Skeletal muscle tissue (tissue), 4 donors: ENCODE measurements around the gene ARMC9. TPM values are rescaled to one million over a fixed set of nuclear protein-coding genes. Genes with fewer than 3 reads are reported as not detected.
"Not testable (repeated sequence)": the region's sequence is repeated elsewhere in the genome, so short reads cannot be mapped to it uniquely, and the experiment has no call there.

Experiments used
- H3K27ac ChIP-seq: one replicate; pipeline ENCODE4 v1.7.0; 2013; ENCODE audit warnings: mild to moderate bottlenecking, low read depth, low read length, inconsistent platforms
- H3K27me3 ChIP-seq, 3 donors: one replicate each; pipeline ENCODE4 v1.7.0; 2013; ENCODE audit warnings: low read length in 3 of 3; ENCODE audit not compliant: control insufficient read depth in 3 of 3, insufficient read depth in 3 of 3
- H3K36me3 ChIP-seq, 3 donors: one replicate each; pipeline ENCODE4 v1.7.0; 2013; ENCODE audit warnings: low read length in 3 of 3; ENCODE audit not compliant: control insufficient read depth in 3 of 3, insufficient read depth in 3 of 3
- H3K4me1 ChIP-seq, 3 donors: one replicate each; pipeline ENCODE4 v1.7.0; 2013; ENCODE audit warnings: low read length in 3 of 3, mild to moderate bottlenecking in 3 of 3; ENCODE audit not compliant: control insufficient read depth in 3 of 3, insufficient read depth in 3 of 3
- H3K4me3 ChIP-seq, 3 donors: one replicate each; pipeline ENCODE4 v1.7.0; 2013; ENCODE audit warnings: low read length in 3 of 3
- H3K9ac ChIP-seq, 3 donors: one replicate each; pipeline ENCODE4 v1.7.0; 2013; ENCODE audit warnings: low read length in 3 of 3, mild to moderate bottlenecking in 3 of 3, moderate library complexity in 2 of 3, low read depth in 1 of 3
- H3K9me3 ChIP-seq, 3 donors: one replicate each; pipeline ENCODE4 v1.7.0; 2013; ENCODE audit warnings: low read length in 3 of 3; ENCODE audit not compliant: control insufficient read depth in 3 of 3
- total RNA-seq: library from RNA; depleted of rRNA; stranded (reverse); fragments of >200 nt; gene quantifications from one replicate; pipeline ENCODE4 v1.2.3, GENCODE V29; 2014
- donor health status: Osteomylitis.

ARMC9 gene
- total RNA-seq, 1 donor from 2014 or later: 6.8 TPM

DNA sequence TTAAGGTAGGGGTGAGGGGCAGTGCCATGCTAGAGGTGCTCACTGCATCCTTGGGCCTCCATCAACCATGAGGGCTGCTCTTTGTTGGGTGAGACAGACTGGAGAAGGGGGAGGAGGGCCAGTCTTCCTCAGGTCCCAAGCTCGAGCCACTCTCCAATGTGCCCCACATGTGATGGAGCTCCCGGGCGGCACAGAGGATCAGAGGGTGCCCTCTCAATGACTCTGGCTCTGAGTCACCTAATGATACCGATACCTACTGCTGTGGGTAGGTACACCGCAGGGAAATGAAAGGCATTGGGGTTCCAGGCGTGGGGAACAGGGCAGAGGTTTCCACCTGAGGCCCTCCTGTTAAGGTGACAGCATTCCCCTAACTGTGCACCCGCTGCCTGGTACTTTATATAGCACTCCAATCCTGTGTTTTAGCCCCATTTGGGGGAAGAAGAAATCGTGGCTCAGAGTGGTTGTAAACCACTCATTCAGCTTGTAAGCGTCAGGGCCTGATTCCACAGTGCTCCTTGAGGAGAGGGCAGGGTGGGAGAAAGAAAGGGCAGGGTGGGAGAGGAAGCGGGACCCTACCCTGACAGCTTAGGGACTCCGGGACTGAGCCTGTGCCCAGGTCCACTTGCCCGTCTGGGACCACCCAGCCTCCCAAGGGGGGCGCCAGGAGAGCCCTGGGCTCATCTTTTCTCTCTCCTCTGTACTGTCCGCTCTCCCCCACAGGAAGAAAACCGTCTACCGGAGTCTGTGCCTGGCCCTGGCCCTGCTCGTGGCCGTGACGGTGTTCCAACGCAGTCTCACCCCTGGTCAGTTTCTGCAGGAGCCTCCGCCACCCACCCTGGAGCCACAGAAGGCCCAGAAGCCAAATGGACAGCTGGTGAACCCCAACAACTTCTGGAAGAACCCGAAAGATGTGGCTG lies 198.8 kb downstream of the ARMC9 start:
- no peak overlapping the region for H3K4me3 ChIP-seq
- peaks cover 7 to 27% (median 27%) of the 10 kb centered on the region in 3 donors for H3K4me1 ChIP-seq
- no peaks in the 10 kb centered on the region for H3K36me3 ChIP-seq
- no peak overlapping the region for H3K27ac ChIP-seq
- H3K9me3 ChIP-seq: no peaks in the 10 kb centered on the region
- H3K9ac ChIP-seq: no peak overlapping the region
- peaks cover 16 to 22% (median 20%) of the 10 kb centered on the region in 3 donors for H3K27me3 ChIP-seq

DNA sequence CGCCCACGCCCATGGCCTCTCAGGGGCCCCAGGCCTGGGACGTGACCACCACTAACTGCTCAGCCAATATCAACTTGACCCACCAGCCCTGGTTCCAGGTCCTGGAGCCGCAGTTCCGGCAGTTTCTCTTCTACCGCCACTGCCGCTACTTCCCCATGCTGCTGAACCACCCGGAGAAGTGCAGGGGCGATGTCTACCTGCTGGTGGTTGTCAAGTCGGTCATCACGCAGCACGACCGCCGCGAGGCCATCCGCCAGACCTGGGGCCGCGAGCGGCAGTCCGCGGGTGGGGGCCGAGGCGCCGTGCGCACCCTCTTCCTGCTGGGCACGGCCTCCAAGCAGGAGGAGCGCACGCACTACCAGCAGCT lies 199.5 kb downstream of the ARMC9 start:
- no peak overlapping the region for H3K27ac ChIP-seq
- H3K27me3 ChIP-seq: peaks cover 16 to 22% (median 17%) of the 10 kb centered on the region in 3 donors
- peaks cover 7 to 20% (median 20%) of the 10 kb centered on the region in 3 donors for H3K4me1 ChIP-seq
- no peak overlapping the region for H3K4me3 ChIP-seq
- H3K9ac ChIP-seq: no peak overlapping the region
- H3K9me3 ChIP-seq: no peaks in the 10 kb centered on the region
- H3K36me3 ChIP-seq: no peaks in the 10 kb centered on the region

DNA sequence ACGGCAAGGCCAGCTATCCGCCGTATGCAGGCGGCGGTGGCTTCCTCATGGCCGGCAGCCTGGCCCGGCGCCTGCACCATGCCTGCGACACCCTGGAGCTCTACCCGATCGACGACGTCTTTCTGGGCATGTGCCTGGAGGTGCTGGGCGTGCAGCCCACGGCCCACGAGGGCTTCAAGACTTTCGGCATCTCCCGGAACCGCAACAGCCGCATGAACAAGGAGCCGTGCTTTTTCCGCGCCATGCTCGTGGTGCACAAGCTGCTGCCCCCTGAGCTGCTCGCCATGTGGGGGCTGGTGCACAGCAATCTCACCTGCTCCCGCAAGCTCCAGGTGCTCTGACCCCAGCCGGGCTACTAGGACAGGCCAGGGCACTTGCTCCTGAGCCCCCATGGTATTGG lies 200.2 kb downstream of the ARMC9 start:
- Histone ChIP-seq H3K36me3 (no peaks in the 10 kb centered on the region), H3K4me3 (no peak overlapping the region), H3K27ac (no peak overlapping the region), H3K9me3 (no peaks in the 10 kb centered on the region), H3K9ac (no peak overlapping the region), H3K4me1 (peaks cover 7 to 14% (median 14%) of the 10 kb centered on the region in 3 donors), H3K27me3 (peaks cover 15 to 22% (median 17%) of the 10 kb centered on the region in 3 donors)

DNA sequence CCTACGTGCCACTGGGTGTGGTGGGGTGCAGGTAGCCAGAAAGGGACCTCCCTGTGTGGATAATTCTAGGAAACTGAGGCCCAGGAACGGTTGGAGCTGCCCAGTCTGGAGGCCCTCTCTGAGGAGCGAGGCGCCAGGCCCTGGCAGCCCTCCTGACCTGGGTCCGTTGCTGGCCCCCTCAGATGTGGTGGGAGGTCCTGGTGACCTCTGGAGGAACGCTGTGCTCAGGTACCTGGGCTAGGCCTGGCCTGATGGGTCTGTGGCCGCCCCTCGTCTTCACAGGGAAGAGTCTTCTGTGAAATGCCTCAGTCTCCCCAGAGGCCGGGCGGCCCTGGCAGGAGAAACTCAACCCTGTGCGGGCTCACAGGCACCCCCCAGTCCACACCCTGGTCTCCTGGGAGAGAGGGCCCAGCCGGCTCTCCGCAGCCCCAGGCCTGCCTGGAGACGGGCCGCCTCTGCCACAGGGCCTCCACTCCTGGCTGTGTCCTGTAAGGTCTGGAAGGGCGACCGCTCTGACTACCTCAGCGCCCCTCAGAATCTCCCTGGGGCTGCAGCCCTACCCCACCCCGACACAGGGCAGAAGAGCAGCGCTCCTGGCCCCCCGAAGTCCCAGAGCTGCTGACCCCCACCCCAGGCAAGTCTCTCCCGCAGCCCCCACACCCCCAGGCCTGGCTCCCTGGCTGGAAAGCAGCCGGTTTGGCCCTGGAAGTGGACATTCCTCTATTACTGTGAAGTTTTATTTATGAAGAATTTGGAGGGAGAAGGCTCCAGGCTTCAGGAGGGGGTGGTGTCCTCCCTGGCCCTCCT lies 200.8 kb downstream of the ARMC9 start:
- Histone ChIP-seq H3K27ac (no peak overlapping the region), H3K4me1 (peaks cover 7 to 9% (median 8%) of the 10 kb centered on the region in 3 donors), H3K27me3 (peaks cover 10 to 15% (median 12%) of the 10 kb centered on the region in 3 donors), H3K4me3 (no peak overlapping the region), H3K36me3 (no peaks in the 10 kb centered on the region), H3K9ac (no peak overlapping the region), H3K9me3 (no peaks in the 10 kb centered on the region)

DNA sequence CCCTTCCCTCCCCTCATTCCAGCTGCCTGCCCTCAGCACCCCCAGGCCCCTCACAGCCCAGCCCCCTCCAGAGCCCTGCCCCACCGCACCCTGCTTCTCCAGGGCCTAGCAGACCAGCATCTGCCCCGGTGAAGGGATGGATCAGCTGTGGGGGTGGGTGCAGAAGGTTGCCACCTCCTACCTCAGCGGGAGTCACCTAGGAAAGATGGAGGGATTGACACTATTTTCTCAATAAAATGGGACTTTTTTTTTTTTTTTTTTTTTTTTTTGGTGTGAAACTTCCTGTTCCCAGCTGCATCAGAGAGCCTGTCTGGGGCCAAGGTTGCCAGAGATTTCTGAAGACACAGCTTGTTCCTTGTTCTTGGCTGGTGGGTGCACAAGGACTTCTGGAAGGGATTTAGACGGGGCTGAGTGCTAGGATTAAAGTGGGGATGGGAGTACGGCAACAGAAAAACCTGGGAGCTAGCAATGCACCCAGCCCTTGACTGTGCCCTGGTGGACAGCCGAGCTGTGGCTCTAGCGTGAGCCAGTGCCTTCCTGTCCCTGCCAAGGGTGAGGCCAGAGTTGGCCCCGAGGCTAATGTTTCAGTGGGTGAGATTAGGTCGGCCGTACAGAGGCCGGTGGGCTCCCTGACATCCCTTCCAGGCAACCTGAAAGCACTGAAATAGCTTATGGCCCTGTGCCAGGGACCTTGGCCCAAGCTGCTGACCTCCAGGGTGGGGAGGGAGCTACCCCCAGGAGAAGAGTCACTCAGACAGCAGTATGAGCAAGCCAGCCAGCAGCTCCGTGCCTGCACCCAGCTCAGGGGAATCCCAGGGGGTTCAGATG lies 201.6 kb downstream of the ARMC9 start:
- Histone ChIP-seq H3K27ac (no peak overlapping the region), H3K4me1 (peaks cover 7 to 9% (median 8%) of the 10 kb centered on the region in 3 donors), H3K9me3 (no peaks in the 10 kb centered on the region), H3K4me3 (peak overlapping the region in 2 of 3 donors; percentile 16 to 58), H3K9ac (peak overlapping the region in 2 of 3 donors; percentile 30 to 54), H3K27me3 (peaks cover 2 to 7% (median 4%) of the 10 kb centered on the region in 3 donors), H3K36me3 (no peaks in the 10 kb centered on the region)

DNA sequence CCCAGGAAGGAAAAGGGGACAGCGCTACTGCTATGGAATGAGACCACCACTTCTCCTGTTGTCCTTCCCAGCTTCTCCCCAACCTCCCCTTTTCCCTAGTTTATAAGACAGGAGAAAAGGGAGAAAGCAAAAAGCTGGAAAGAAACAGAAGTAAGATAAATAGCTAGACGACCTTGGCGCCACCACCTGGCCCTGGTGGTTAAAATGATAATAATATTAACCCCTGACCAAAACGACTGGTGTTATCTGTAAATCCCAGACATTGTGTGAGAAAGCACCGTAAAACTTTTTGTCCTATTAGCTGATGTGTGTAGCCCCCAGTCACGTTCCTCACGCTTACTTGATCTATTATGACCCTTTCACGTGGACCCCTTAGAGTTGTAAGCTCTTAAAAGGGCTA lies 202.2 kb downstream of the ARMC9 start:
- H3K36me3 ChIP-seq, H3K27me3 ChIP-seq, H3K27ac ChIP-seq, H3K4me1 ChIP-seq, H3K9me3 ChIP-seq: not testable (repeated sequence)
- Histone ChIP-seq H3K9ac (peak overlapping the region in 1 of 3 donors; percentile 54), H3K4me3 (peak overlapping the region in 1 of 3 donors; percentile 58)

DNA sequence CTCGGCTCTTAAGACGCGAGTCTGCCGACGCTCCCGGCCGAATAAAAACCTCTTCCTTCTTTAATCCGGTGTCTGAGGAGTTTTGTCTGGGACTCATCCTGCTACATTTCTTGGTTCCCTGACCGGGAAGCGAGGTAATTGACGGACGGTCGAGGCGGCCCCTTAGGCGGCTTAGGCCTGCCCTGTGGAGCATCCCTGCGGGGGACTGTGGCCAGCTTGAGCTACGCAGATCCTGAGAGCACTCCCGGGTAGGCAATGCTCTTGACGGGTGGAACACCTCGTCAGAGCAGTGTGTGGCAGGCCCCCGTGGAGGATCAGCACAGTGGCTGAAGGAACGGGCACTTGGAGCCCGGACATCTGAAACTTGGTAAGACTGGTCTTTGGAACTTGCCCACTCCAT lies 202.7 kb downstream of the ARMC9 start:
- not testable (repeated sequence) for H3K4me3 ChIP-seq, H3K36me3 ChIP-seq, H3K9ac ChIP-seq, H3K9me3 ChIP-seq, H3K27ac ChIP-seq, H3K27me3 ChIP-seq
- peaks cover 7 to 11% (median 8%) of the 10 kb centered on the region in 3 donors for H3K4me1 ChIP-seq

DNA sequence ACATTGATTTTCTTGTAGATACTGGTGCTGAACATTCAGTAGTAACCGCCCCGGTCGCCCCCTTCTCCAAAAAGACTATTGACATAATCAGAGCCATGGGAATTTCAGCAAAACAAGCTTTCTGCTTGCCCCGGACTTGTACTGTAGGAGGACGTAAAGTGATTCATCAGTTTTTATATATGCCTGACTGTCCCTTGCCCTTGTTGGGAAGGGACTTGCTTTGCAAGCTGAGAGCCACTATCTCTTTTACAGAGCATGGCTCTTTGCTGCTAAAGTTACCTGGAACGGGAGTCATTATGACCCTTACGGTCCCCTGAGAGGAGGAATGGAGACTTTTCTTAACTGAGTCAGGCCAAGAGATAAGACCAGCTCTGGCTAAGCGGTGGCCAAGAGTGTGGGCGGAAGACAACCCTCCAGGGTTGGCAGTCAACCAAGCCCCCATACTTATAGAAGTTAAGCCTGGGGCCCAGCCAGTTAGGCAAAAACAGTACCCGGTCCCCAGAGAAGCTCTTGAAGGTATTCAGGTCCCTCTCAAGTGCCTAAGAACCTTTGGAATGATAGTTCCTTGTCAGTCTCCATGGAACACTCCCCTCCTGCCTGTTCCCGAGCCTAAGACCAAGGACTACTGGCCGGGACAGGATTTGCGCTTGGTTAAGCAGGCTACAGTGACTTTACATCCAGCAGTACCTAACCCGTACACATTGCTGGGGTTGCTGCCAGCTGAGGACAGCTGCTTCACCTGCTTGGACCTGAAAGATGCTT lies 205.2 kb downstream of the ARMC9 start:
- not testable (repeated sequence) for H3K27me3 ChIP-seq, H3K9ac ChIP-seq, H3K36me3 ChIP-seq, H3K4me3 ChIP-seq, H3K27ac ChIP-seq, H3K9me3 ChIP-seq
- peaks cover 7 to 11% (median 8%) of the 10 kb centered on the region in 3 donors for H3K4me1 ChIP-seq

DNA sequence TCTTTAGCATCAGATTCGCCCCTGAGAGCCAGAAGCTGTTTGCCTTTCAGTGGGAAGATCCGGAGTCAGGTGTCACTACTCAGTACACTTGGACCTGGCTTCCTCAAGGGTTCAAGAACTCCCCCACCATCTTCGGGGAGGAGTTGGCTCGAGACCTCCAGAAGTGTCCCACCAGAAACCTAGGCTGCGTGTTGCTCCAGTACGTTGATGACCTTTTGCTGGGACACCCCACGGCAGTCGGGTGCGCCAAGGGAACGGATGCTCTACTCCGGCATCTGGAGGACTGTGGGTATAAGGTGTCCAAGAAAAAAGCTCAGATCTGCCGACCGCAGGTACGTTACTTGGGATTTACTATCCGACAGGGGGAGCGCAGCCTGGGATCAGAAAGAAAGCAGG lies 205.8 kb downstream of the ARMC9 start:
- not testable (repeated sequence) for H3K9me3 ChIP-seq, H3K9ac ChIP-seq, H3K27ac ChIP-seq, H3K36me3 ChIP-seq, H3K4me3 ChIP-seq, H3K27me3 ChIP-seq
- peaks cover 7 to 11% (median 8%) of the 10 kb centered on the region in 3 donors for H3K4me1 ChIP-seq
